Common myeloid progenitor, CD34-positive (primary cell): Measurements from ENCODE around the gene TFDP1.

Experiments used
- CTCF ChIA-PET: fragments of 350-600 bp; sonication (Branson Sonifier 250); formaldehyde crosslinking; loops from one replicate; lab custom pipeline; 2021; ENCODE audit warnings: antibody characterized with exemption; lab: Charles Lee
- POLR2A ChIA-PET: fragments of 350-600 bp; sonication (Branson Sonifier 250); formaldehyde crosslinking; loops from one replicate; lab custom pipeline; 2021; ENCODE audit warnings: antibody characterized with exemption; lab: Charles Lee
- DNase-seq, 3 donors: peaks; one replicate each; pipeline versions ENCODE4 v3.0.0 to v3.0.0-alpha.2; 2013
- H3K27ac ChIP-seq, 2 experiments: 1 replicate in 1 of 2; 2 replicates in 1 of 2; pipeline ENCODE4 v1.7.0; 2013; ENCODE audit warnings: inconsistent platforms in 2 of 2, low read length in 2 of 2, mild to moderate bottlenecking in 2 of 2, low read depth in 1 of 2, moderate library complexity in 1 of 2; ENCODE audit not compliant: severe bottlenecking in 2 of 2, insufficient read depth in 1 of 2, poor library complexity in 1 of 2
- H3K27me3 ChIP-seq, 5 experiments: replicated peaks in 2 of 5; 1 replicate in 3 of 5; 2 replicates in 2 of 5; pipeline versions ENCODE4 v1.6.1 to v1.7.0; 2013; ENCODE audit warnings: low read length in 4 of 5, mild to moderate bottlenecking in 2 of 5, moderate library complexity in 2 of 5, inconsistent platforms in 1 of 5; ENCODE audit not compliant: insufficient read depth in 5 of 5, control insufficient read depth in 4 of 5
- H3K36me3 ChIP-seq, 4 experiments: 1 replicate in 2 of 4; 2 replicates in 2 of 4; pipeline versions ENCODE4 v1.6.1 to v1.7.0; 2013; ENCODE audit warnings: low read length in 3 of 4, control low read depth in 1 of 4, mild to moderate bottlenecking in 1 of 4; ENCODE audit not compliant: control insufficient read depth in 4 of 4, insufficient read depth in 4 of 4
- H3K4me1 ChIP-seq, 4 experiments: 1 replicate in 3 of 4; 2 replicates in 1 of 4; pipeline versions ENCODE4 v1.6.1 to v1.7.1; 2013; ENCODE audit warnings: low read length in 3 of 4, mild to moderate bottlenecking in 3 of 4, control low read depth in 1 of 4, inconsistent platforms in 1 of 4, moderate library complexity in 1 of 4; ENCODE audit not compliant: control insufficient read depth in 4 of 4, insufficient read depth in 4 of 4; ENCODE audit errors: control extremely low read depth in 1 of 4
- H3K4me3 ChIP-seq, 7 experiments: 1 replicate in 4 of 7; 2 replicates in 3 of 7; pipeline versions ENCODE4 v1.5.1 to v1.7.0; 2013; ENCODE audit warnings: mild to moderate bottlenecking in 7 of 7, low read length in 6 of 7, moderate library complexity in 6 of 7, inconsistent platforms in 2 of 7, low read depth in 2 of 7, control low read depth in 1 of 7; ENCODE audit not compliant: insufficient read depth in 4 of 7, control insufficient read depth in 1 of 7; ENCODE audit errors: extremely low read depth in 1 of 7
- H3K9me3 ChIP-seq, 5 experiments: 1 replicate in 4 of 5; 2 replicates in 1 of 5; pipeline versions ENCODE4 v1.6.1 to v1.7.1; 2013; ENCODE audit warnings: low read length in 4 of 5, mild to moderate bottlenecking in 2 of 5, inconsistent platforms in 1 of 5, low read depth in 1 of 5, moderate library complexity in 1 of 5; ENCODE audit not compliant: control insufficient read depth in 4 of 5, insufficient read depth in 2 of 5; ENCODE audit errors: control extremely low read depth in 1 of 5
- WGBS: methylation state at CpG from one replicate; pipeline ENCODE4 v1.1.5; 2013; ENCODE audit not compliant: insufficient coverage; 5-methylcytosine and 5-hydroxymethylcytosine counted together

The TFDP1 gene

DNA sequence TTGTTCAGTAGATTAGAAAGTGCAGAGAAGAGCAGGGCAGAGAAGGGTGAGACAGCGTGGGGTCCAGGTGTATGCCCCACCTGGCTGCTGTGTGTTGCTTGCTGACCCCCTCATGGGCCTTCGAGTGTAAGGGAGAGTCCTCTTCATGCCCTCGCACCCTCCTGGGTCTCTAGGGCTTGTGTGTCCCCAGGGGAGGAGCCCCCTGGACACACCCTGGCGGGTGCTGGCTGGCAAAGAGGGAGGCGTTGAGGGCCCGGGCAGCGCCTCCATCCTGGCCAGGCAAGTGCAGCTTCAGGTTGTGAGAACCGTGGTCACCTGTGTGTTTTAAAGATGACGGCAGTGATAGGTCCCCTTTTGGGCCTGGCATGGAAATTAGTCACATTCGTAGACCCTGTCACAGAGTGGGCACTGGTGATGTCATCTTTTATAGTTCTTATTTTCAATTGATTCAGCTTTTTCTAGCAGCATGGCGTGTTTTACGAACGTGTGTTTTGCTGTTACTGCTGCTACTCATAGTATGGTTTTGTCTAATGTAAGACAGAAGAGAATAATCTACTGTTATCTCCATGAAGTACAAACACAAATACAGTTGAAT lies 18.7 kb downstream of the TFDP1 start:
- no peak for DNase-seq
- Histone ChIP-seq H3K27ac (no peak overlapping the region), H3K4me1 (peaks cover 0 to 18% (median 8%) of the 10 kb centered on the region in 4 experiments), H3K4me3 (no peak overlapping the region), H3K27me3 (no peaks in the 10 kb centered on the region), H3K36me3 (peaks cover 2 to 76% (median 31%) of the 10 kb centered on the region in 4 experiments), H3K9me3 (peaks cover 0 to 15% (median 12%) of the 10 kb centered on the region in 5 experiments)
- 98% methylated on average over 10 of the region's 13 CpGs for WGBS
- ChIA-PET POLR2A (no interaction called here), CTCF (interaction anchor here (1.0 kb wide), 1 partner anchor 41 kb away, joined by 3 read pairs; no protein-coding TSS in a partner anchor)

DNA sequence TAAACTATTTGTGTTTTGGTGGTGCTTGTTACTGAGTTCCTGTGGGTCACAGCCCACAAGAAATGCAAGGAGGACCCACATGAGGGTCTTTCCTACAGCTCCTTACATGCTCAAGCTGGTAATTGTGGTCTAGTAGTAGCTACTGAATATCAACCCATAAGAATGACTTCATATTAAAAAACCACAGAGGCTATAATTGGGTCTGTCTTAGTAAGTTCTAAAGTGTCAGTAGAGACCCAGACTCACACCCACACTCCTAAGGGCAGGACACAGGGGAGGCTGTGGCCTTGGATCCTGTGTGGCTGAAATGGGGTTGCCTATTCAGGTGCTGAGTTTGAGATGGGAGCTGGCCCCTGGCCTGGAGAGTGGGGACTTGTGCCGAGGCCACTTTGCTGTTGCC lies 19.6 kb downstream of the TFDP1 start:
- ChIA-PET CTCF (no interaction called here), POLR2A (no interaction called here)
- WGBS: 100% methylated on average over 1 of the region's 1 CpG
- Histone ChIP-seq H3K4me1 (peaks cover 0 to 18% (median 8%) of the 10 kb centered on the region in 4 experiments), H3K9me3 (peaks cover 0 to 14% (median 7%) of the 10 kb centered on the region in 5 experiments), H3K4me3 (no peak overlapping the region), H3K27ac (no peak overlapping the region), H3K36me3 (peaks cover 2 to 75% (median 22%) of the 10 kb centered on the region in 4 experiments), H3K27me3 (no peaks in the 10 kb centered on the region)
- no peak for DNase-seq

DNA sequence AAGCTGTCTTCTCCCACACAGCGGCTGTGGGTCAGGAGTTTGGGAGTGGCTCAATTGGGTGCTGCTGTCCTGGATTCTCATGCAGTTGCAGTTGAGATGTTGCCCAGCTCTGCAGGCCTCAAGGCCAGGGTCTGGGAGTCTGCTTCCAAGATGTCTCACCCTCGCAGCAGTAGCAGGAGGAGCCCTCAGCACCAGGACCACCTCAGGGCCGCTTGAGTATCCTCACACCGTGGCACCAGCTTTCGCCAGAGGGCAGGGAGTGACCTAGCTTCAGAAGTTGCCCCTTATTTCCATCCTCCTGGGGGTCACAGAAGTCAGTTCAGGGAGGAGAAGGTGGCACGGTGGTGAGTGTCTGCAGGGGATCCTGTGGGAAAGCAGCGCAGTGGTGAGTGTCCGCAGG lies 20.9 kb downstream of the TFDP1 start:
- ChIA-PET CTCF (interaction anchor here (1.6 kb wide), 1 partner anchor 14 kb away, joined by 3 read pairs; no protein-coding TSS in a partner anchor), POLR2A (no interaction called here)
- Histone ChIP-seq H3K9me3 (peaks cover 0 to 2% (median 0%) of the 10 kb centered on the region in 5 experiments), H3K27ac (no peak overlapping the region), H3K36me3 (peaks cover 2 to 76% (median 14%) of the 10 kb centered on the region in 4 experiments), H3K27me3 (no peaks in the 10 kb centered on the region), H3K4me1 (peaks cover 0 to 18% (median 8%) of the 10 kb centered on the region in 4 experiments), H3K4me3 (no peak overlapping the region)
- DNase-seq: no peak
- 94% methylated on average over 6 of the region's 8 CpGs for WGBS

DNA sequence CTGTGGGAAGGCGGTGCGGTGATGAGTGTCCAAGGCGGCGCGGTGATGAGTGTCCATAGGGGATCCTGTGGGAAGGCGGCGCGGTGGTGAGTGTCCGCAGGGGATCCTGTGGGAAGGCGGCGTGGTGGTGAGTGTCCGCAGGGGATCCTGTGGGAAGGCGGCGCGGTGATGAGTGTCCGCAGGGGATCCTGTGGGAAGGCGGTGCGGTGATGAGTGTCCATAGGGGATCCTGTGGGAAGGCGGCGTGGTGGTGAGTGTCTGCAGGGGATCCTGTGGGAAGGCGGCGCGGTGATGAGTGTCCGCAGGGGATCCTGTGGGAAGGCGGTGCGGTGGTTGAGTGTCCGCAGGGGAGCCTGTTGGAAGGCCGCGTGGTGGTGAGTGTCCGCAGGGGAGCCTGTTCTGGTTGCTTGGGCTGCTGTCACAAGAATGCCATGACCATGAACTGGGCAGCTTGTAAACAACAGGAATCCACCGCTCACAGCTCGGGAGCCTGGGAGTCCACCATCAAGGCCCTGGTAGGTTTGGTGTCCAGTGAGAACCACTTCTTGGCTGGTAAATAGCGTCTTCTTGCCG lies 21.4 kb downstream of the TFDP1 start:
- CTCF ChIA-PET: interaction anchor here (1.6 kb wide), 1 partner anchor 14 kb away, joined by 3 read pairs; no protein-coding TSS in a partner anchor
- WGBS: 97% methylated on average over 30 of the region's 34 CpGs
- peaks cover 2 to 76% (median 11%) of the 10 kb centered on the region in 4 experiments for H3K36me3 ChIP-seq

DNA sequence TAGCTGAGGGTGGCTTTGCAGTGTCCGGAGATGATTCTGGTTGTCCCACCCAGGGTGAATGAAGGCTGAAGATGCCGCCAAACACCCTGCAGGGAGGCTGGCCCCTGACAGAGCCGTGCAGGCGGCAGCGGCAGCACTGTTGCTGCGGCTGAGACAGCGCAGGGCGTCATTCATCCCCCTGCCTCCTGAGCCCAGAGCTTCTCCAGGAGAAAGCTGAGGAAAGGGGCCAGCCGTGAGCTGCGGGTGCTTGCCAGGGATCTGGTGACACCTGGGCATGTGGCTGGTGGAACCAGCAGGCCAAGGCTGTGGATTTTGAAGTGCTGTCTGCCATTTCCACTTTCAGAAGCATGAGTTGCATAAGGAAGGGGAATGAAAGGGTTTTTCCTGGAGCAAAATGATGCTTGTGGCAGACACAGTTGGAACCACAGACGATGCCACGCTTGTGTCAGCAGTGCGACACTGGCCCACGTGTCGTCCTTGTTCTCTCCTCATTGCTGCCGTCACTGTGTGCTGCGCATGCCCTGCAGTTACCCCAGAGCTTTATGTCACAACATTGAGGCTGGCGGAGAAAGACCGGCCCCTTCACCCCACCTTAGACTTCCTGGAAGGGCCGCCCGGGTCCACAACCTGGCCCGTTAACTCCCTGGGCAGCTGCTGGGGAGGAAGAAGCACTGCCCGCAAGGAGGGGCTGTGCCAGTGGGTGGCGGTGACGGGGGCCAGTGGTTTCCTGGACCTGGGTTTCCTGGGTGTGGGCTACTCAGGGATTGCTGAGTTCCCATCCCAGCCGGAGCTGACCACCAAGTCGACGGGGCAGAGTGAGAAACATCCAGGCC lies 22.7 kb downstream of the TFDP1 start:
- POLR2A ChIA-PET: no interaction called here
- peaks cover 0 to 78% (median 16%) of the 10 kb centered on the region in 4 experiments for H3K36me3 ChIP-seq
- no peaks in the 10 kb centered on the region for H3K27me3 ChIP-seq
- WGBS: 85% methylated on average over 21 of the region's 28 CpGs
- DNase-seq: peak in 2 of 3 donors; percentile 46 to 49
- no peaks in the 10 kb centered on the region for H3K9me3 ChIP-seq
- no peak overlapping the region for H3K4me3 ChIP-seq
- CTCF ChIA-PET: no interaction called here
- peaks cover 0 to 18% (median 8%) of the 10 kb centered on the region in 4 experiments for H3K4me1 ChIP-seq
- H3K27ac ChIP-seq: no peak overlapping the region

More for the DNA sequence above, 21.4 kb downstream of the TFDP1 start:
- DNase-seq: no peak
- Histone ChIP-seq H3K4me3 (no peak overlapping the region), H3K4me1 (peaks cover 0 to 18% (median 8%) of the 10 kb centered on the region in 4 experiments), H3K27me3 (no peaks in the 10 kb centered on the region), H3K27ac (no peak overlapping the region), H3K9me3 (no peaks in the 10 kb centered on the region)
- POLR2A ChIA-PET: no interaction called here

DNA sequence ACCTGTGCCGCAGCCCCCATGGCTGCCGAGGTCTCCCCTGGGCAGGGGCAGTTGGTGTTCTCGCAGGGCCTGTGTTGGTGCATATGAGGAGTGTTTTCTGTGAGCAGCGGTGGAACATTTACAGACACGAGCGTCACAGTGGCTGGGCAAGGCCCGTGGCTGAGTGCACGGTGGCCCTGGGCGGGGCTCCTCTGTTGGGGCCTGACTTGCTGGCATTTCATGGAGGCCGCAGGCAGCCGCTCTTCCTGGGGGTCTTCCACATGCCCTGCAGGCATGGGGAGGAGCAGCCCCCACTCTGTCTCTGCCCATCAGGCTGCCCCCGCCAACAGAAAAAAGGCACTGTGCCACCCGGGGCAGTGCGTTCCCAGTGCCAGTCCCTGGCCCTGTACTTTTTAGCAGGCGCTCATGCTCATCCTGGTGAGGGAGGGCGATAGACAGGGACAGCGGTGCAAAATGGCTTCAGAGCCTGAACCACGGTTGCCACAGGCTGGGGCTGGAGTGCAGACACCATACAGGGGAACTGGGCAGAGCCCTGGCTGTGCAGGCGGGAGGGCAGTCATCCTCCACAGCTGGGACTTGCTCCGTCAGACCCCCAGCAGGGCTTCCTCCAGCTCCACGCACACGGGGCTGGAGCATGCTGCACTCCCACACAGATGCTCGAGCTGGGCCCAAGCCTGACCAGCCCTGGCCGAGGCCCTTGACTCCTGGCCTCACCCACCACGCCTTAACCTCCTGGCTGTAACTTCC lies 23.5 kb downstream of the TFDP1 start:
- H3K27ac ChIP-seq: no peak overlapping the region
- CTCF ChIA-PET: no interaction called here
- no peak for DNase-seq
- WGBS: 96% methylated on average over 22 of the region's 25 CpGs
- no peaks in the 10 kb centered on the region for H3K9me3 ChIP-seq
- H3K4me1 ChIP-seq: peaks cover 0 to 18% (median 8%) of the 10 kb centered on the region in 4 experiments
- no peak overlapping the region for H3K4me3 ChIP-seq
- POLR2A ChIA-PET: no interaction called here
- H3K27me3 ChIP-seq: no peaks in the 10 kb centered on the region
- peaks cover 0 to 84% (median 16%) of the 10 kb centered on the region in 4 experiments for H3K36me3 ChIP-seq
